Esophagus squamous epithelium (tissue), 4 donors: ENCODE results near the gene ERC1.

ENCODE experiments used
- CTCF ChIP-seq, 6 experiments: fragments of 450-650 bp in 4 of 6; fragments of 200-600 bp in 2 of 6; sonication (generic) in 2 of 6; IDR thresholded peaks; one replicate each; pipeline ENCODE4 v1.5.1; 2016 to 2019; ENCODE audit warnings: antibody characterized with exemption in 6 of 6, mild to moderate bottlenecking in 4 of 6, moderate library complexity in 4 of 6
- POLR2A ChIP-seq, 4 donors: fragments of 450-650 bp; IDR thresholded peaks; one replicate each; pipeline ENCODE4 v1.6.1; 2017; ENCODE audit warnings: antibody characterized with exemption in 4 of 4, mild to moderate bottlenecking in 4 of 4, moderate library complexity in 3 of 4

- no peak for TF ChIP-seq POLR2A (IDR thresholded peaks at IDR 0.05)
- TF ChIP-seq CTCF (IDR thresholded peaks at IDR 0.05): no peak
These were observed 443.4 kb downstream of the ERC1 start for GRCh38 chr12:1434296-1434955.
